GM12892 (cell line): ENCODE measurements around the gene ANKRD44.

Source experiments
- POLR2A ChIP-seq: IDR thresholded peaks from 2 replicates; pipeline ENCODE4 v1.6.1; 2011; ENCODE audit warnings: low read depth, low read length, control low read depth
- POLR2AphosphoS5 ChIP-seq: IDR thresholded peaks from 2 replicates; pipeline ENCODE4 v1.6.1; 2011; ENCODE audit warnings: low read depth, low read length, control low read depth

GRCh38 chr2:197170208-197170607, 140.4 kb downstream of the ANKRD44 start:
- TF ChIP-seq POLR2A (no peak), POLR2AphosphoS5 (no peak)
